ENCODE measurements around the gene SFXN4. TPM values are rescaled to one million over a fixed set of nuclear protein-coding genes. Genes with fewer than 3 reads are reported as not detected.
"Not testable (repeated sequence)": the region's sequence is repeated elsewhere in the genome, so short reads cannot be mapped to it uniquely, and the experiment has no call there.

Gene SFXN4
- total RNA-seq, 1 donor from 2014 or later: 11.8 TPM

DNA sequence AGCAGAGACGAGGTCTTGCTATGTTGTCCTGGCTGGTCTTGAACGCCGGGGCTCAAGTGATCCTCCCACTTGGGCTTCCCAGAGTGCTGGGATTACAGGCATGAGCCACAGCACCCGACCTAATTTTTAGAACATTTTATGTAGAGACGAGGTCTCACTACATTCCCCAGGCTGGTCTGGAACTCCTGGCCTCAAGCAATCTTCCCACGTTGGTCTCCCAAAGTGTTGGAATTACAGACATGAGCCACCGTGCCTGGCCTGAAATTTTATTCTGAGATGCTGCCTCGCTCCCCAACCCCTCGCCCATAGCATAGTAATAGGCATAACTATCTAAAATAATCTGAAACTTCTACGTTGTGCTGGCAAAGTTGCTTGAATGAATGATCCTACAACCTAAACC lies 21.9 kb downstream of the SFXN4 start:
- no peak for DNase-seq (ENCODE audit: low read depth in 2 of 2)

GRCh38 chr10:119140603-119141245 lies 24.8 kb downstream of the SFXN4 start:
- no peak for DNase-seq (ENCODE audit: low read depth in 2 of 2)

DNA sequence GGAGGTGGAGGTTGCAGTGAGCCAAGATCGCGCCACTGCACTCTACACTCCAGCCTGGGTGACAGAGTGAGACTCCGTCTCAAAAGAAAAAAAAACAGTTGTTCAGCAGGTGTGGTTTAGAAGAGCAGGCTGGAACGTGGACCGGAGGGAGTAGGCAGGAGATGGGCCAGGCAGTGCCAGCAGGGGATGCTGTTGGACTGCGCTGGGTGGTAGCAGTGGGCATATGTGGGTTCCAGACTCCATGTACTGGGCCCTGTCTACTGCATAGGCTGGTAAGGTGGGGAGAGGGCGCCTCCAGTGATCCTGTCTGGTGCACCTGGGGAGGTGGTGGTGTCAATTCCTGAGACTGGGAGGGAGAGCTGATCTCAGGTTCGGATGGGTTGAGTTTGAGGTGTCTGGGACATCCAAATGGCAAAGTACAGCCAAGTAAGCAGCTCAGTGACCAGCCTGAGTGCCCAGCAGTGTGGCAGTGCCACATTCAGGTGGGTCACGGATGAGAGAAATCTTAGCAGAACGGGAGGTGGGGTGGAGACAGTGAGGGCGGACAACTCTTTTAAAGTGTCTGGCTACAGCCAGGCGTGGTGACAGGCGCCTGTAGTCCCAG lies 25.9 kb downstream of the SFXN4 start:
- DNase-seq (ENCODE audit: low read depth in 2 of 2): peak; percentile 11 to 48

GRCh38 chr10:119138346-119139306 lies 26.9 kb downstream of the SFXN4 start:
- DNase-seq (ENCODE audit: low read depth in 2 of 2): no peak

- not testable (repeated sequence) for DNase-seq (ENCODE audit: low read depth in 2 of 2)
Observed at GRCh38 chr10:119137878-119138277, 27.6 kb downstream of the SFXN4 start.

DNA sequence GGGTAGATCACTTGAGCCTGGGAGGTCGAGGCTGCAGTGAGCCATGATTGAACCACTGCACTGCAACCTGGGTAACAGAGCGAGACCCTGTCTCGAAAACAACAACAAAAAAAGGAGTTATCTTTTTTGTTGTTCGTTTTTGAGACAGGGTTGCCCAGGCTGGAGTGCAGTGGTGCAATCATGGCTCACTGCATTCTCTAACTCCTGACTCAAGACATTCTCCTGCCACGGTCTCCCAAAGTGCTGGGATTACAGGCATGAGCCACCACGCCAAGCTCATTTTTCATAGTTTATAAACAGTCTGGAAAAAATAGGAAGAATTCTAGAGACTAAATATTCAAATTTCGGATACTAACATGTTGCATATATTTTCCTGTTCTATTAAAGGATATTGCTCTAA lies 29.4 kb downstream of the SFXN4 start:
- DNase-seq (ENCODE audit: low read depth in 2 of 2): no peak

GRCh38 chr10:119135513-119135881 lies 30.0 kb downstream of the SFXN4 start:
- no peak for DNase-seq (ENCODE audit: low read depth in 2 of 2)

DNA sequence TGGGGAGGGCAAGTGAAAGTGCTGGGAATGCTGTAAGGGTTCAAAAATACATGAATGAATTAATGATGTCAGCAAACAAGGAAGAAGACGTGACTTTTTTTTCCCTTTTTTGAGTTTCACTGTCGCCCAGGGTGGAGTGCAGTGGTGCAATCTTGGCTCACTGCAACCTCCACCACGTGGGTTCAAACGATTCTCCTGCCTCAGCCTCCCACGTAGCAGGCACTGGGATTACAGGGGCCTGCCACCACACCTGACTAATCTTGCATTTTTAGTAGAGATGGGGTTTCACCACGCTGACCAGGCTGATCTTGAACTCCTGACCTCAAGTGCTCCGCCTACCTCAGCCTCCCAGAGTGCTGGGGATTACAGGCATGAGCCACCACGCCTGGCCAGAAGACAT lies 31.6 kb downstream of the SFXN4 start:
- DNase-seq (ENCODE audit: low read depth in 2 of 2): no peak

DNA sequence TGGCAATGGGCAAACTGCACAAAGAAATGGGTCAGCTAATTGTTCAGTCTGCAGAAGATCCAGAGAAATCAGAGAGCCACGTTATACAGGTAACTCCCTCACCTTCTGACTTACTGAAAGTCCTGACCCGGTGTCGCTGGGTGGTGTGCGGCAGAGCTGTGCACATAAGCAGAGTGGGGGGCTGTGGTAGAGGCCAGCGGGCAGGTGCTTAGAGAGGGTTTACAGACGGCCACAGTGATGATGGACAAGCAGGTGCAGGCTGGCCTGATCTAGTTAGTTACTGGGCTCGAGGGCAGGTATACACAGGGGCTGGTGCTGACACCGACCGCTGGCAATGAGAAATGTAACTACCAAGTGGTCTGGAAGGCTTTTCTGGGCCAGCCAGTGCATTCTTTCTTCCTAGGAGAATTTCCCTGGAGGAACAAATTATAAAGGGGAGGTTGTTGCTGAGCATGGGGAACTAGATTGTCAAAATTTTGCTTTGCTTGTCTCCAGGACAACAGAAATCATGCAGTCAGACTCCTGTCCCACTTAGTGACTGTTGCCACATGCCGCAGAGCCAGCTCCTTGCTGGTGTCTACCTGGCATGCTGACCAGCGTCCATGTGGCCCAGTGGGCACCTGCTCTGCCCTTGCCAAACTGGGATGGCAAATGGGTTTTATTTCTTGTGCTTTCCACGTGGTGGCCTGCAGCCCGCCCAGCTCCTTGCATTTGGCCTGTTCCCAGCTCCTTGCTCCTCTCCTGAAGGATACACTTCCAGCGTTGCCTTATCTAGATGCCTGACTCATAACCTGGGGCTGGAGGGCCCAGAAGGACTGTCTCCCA lies 32.8 kb downstream of the SFXN4 start:
- DNase-seq (ENCODE audit: low read depth in 2 of 2): no peak

DNA sequence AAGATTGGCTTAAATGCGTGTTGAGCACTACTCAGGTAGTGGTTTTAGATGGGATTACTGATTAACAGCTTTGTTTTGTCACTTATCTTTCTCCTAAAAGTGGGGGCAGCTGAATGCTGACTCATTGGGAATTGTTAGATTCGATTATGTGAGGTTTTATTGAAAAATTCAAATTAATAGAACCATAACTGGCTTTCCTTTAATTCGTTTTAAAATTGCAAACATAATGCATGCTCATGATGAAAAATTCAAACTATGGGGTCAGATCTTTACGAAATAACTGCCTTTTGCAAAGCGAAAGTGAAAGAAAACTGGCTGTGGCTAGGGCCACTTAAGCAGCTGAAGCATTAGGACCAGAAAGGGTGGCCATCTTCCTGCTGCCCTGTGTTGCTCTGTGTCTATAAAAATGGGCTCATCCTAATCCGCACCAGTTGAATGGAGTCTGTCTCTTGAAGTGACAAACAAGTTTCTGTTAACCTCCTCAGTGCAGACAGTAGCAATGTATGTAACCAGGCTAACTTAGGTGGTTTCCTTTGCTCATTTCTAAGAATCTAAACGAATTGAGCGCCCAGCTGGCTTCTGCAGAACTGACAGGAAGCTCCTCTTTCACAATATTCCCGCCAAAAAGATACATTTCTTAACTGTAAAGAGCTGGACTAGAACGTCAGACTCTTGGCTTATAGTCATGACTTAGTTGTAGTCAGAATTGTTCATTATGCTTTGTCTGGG lies 33.8 kb downstream of the SFXN4 start:
- DNase-seq (ENCODE audit: low read depth in 2 of 2): peak; percentile 12 to 27

GRCh38 chr10:119129721-119130120 lies 35.8 kb downstream of the SFXN4 start:
- no peak for DNase-seq (ENCODE audit: low read depth in 2 of 2)

DNA sequence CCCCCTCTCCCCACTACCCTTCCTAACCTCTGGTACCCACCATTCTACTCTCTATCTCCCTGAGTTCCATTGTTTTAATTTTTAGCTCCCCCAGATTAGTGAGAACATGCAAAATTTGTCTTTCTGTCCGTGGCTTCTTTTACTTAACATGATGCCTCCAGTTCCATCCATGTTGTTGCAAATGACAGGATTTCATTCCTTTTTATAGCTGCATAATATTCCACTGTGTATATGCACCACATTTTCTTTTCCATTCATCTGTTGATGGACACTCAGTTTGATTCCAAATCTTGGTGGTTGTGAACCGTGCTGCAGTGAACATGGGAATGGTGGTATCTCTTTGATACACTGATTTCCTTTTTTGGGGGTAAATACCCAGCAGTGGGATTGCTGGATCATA lies 39.6 kb downstream of the SFXN4 start:
- DNase-seq (ENCODE audit: low read depth in 2 of 2): no peak

GRCh38 chr10:119120875-119121274 lies 44.6 kb downstream of the SFXN4 start:
- no peak for DNase-seq (ENCODE audit: low read depth in 2 of 2)

- no peak for DNase-seq (ENCODE audit: low read depth in 2 of 2)
Observed at GRCh38 chr10:119120413-119120867, 45.1 kb downstream of the SFXN4 start.

- no peak for DNase-seq (ENCODE audit: low read depth in 2 of 2)
Observed at GRCh38 chr10:119119400-119119799, 46.1 kb downstream of the SFXN4 start.

DNA sequence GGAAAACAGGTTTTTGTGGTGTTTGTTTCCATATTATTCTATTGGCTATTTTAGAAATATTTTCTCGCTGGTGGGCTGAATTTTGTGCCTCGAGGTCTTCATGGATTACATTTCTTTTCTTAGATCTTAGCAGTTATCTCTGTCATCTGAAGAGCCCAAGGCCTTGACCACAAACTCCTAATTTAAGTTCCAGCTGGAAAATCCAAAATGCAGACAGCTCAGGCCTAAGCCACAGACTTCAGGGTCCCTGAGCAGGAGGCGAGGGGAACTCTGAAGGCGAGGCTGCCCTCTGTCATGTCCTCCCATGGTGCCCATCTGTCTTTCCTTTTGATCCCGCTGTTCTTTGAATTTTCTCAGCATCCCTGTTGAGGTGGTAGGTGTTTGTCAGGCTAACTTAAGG lies 47.3 kb downstream of the SFXN4 start:
- no peak for DNase-seq (ENCODE audit: low read depth in 2 of 2)

DNA sequence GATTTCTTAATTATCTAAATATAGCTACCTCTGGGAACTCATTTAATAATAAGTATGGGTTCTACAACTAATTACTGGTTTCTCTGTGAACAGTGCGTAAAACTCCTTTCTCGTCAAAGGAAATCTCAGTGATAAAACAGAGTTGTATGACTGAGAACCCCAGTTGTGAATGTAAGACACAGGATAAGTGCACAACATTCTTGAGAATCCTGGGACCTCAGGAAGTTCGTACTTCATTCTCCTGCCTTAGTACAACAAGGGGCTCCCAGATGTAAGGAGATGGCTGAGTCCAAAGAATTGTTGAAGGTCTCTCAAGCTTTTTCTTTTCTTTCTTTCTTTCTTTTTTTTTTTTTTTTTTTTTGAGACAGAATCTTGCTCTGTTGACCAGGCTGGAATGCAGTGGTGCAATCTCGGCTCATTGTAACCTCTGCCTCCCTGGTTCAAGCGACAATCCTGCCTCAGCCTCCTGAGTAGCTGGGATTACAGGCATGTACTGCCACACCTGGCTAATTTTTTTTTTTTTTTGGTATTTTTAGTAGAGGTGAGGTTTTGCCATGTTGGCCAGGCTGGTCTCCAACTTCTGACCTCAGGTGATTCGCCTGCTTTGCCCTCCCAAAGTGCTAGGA lies 49.1 kb downstream of the SFXN4 start:
- DNase-seq (ENCODE audit: low read depth in 2 of 2): no peak

DNA sequence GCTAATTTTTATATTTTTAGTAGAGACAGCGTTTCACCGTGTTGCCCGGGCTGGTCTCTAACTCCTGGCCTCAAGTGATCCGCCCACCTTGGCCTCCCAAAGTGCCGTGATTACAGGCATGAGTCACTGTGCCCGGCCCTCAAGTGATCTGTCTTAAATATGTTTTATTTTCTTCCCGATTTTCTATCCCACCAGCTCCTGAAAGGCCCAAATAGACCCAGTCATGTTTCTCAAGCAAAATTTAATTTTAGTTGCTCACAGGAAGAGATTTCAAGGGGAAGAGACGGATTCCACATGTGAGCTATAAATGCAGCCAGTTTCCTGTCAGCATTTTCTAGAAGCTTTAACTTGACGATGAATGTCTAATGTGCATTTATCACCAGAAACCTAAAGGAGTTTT lies 49.6 kb downstream of the SFXN4 start:
- DNase-seq (ENCODE audit: low read depth in 2 of 2): no peak

- DNase-seq (ENCODE audit: low read depth in 2 of 2): no peak
Observed at GRCh38 chr10:119113751-119114732, 51.5 kb downstream of the SFXN4 start.
